HCT116 (cell line): ENCODE data around the gene IPO5.
"Not testable (repeated sequence)": the region's sequence is repeated elsewhere in the genome, so short reads cannot be mapped to it uniquely, and the experiment has no call there.

Experiments
- CTCF ChIP-seq, 3 experiments: fragments of 200-600 bp in 1 of 3; sonication (generic) in 1 of 3; IDR thresholded peaks in 2 of 3; conservative IDR thresholded peaks in 1 of 3; 2 replicates each; pipeline ENCODE4 v1.5.1; 2012 to 2017; ENCODE audit warnings: low read depth in 2 of 3, low read length in 2 of 3, antibody characterized with exemption in 1 of 3, borderline replicate concordance in 1 of 3, control low read depth in 1 of 3, mild to moderate bottlenecking in 1 of 3, mixed read lengths in 1 of 3, mixed run types in 1 of 3, moderate library complexity in 1 of 3; ENCODE audit not compliant: insufficient read depth in 1 of 3
- EZH2 ChIP-seq: fragments of 200-600 bp; sonication (generic); IDR thresholded peaks from 2 replicates; pipeline ENCODE4 v1.6.1; 2017; ENCODE audit warnings: antibody characterized with exemption, mixed run types
- EZH2phosphoT487 ChIP-seq: fragments of 200-600 bp; IDR thresholded peaks from 2 replicates; pipeline ENCODE4 v1.6.1; 2018; ENCODE audit warnings: antibody characterized with exemption, borderline replicate concordance
- POLR2A ChIP-seq: IDR thresholded peaks from 2 replicates; pipeline ENCODE4 v1.7.0; 2011; ENCODE audit warnings: borderline replicate concordance; ENCODE audit not compliant: insufficient read depth, insufficient read length; ENCODE audit errors: extremely low read depth
- REST ChIP-seq: IDR thresholded peaks from 2 replicates; pipeline ENCODE4 v1.6.1; 2012; ENCODE audit warnings: low read depth

- TF ChIP-seq CTCF (IDR thresholded peaks at IDR 0.05 in 2 of 3, conservative IDR thresholded peaks at IDR 0.05 in 1 of 3; ENCODE audit: borderline replicate concordance in 1 of 3, insufficient read depth in 1 of 3, low read depth in 2 of 3, low read length in 2 of 3); REST; POLR2A; EZH2; EZH2phosphoT487: not testable (repeated sequence)
Measured at GRCh38 chr13:97949316-97949715, 4.2 kb upstream of the IPO5 start.
